BJ (cell line): ENCODE measurements around the gene SSH3. TPM values are rescaled to one million over a fixed set of nuclear protein-coding genes. Genes with fewer than 3 reads are reported as not detected.

Experiments used
- CTCF ChIA-PET: fragments of 350-600 bp; formaldehyde crosslinking; extraction: SDS; loops from one replicate; lab custom pipeline; 2021; ENCODE audit warnings: antibody characterized with exemption, inconsistent platforms; lab: Yijun Ruan, JAX
- POLR2A ChIA-PET: fragments of 300-600 bp; sonication (Branson Sonifier 250); formaldehyde crosslinking; extraction: SDS; loops from one replicate; lab custom pipeline; 2021; ENCODE audit warnings: antibody characterized with exemption; lab: Charles Lee
- DNase-seq: peaks from one replicate; pipeline ENCODE4 v3.0.0-alpha.2; 2011; ENCODE audit warnings: low read depth
- H3K27me3 ChIP-seq: 2 replicates; pipeline ENCODE4 v1.6.0; 2011; ENCODE audit warnings: low read length; ENCODE audit not compliant: control insufficient read depth, insufficient read depth
- H3K36me3 ChIP-seq: 2 replicates; pipeline ENCODE4 v1.5.1; 2011; ENCODE audit warnings: low read length; ENCODE audit not compliant: control insufficient read depth, insufficient read depth
- H3K4me3 ChIP-seq: 2 replicates; pipeline ENCODE4 v1.5.1; 2011; ENCODE audit warnings: low read depth, mild to moderate bottlenecking, control low read depth, low read length
- polyA plus RNA-seq: library from polyadenylated mRNA; depleted of rRNA; stranded (reverse); fragments of >200 nt; gene quantifications from 2 replicates; pipeline ENCODE4 v1.2.3, GENCODE V29; 2011
- TF ChIP-seq, protein P1 (sequence below): IDR thresholded peaks from 2 replicates; pipeline ENCODE4 v1.5.1; 2011; ENCODE audit warnings: low read depth, mild to moderate bottlenecking, control low read depth, inconsistent platforms, low read length, moderate library complexity; ENCODE audit not compliant: insufficient read depth

Gene SSH3
- polyA plus RNA-seq, 1 experiment: 22.1 TPM

DNA sequence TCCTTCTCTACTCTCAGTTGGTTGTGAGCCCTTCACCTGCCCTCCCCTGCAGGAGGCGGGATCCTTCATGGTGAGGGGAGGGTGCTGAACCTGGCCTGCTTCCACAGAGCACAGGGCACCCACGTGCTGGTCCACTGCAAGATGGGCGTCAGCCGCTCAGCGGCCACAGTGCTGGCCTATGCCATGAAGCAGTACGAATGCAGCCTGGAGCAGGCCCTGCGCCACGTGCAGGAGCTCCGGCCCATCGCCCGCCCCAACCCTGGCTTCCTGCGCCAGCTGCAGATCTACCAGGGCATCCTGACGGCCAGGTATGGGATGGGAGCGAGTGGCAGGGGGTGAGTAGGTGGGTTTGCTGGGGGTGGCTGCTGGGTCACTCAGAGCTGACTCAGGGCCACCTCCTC lies 6.3 kb downstream of the SSH3 start:
- CTCF ChIA-PET: interaction anchor here (1.1 to 2.6 kb wide), 2 partner anchors 8 to 46 kb away, joined by 3 to 17 read pairs; no protein-coding TSS in a partner anchor
- no peak for DNase-seq
- no peak overlapping the region for H3K4me3 ChIP-seq
- TF ChIP-seq, protein P1, sequence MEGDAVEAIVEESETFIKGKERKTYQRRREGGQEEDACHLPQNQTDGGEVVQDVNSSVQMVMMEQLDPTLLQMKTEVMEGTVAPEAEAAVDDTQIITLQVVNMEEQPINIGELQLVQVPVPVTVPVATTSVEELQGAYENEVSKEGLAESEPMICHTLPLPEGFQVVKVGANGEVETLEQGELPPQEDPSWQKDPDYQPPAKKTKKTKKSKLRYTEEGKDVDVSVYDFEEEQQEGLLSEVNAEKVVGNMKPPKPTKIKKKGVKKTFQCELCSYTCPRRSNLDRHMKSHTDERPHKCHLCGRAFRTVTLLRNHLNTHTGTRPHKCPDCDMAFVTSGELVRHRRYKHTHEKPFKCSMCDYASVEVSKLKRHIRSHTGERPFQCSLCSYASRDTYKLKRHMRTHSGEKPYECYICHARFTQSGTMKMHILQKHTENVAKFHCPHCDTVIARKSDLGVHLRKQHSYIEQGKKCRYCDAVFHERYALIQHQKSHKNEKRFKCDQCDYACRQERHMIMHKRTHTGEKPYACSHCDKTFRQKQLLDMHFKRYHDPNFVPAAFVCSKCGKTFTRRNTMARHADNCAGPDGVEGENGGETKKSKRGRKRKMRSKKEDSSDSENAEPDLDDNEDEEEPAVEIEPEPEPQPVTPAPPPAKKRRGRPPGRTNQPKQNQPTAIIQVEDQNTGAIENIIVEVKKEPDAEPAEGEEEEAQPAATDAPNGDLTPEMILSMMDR: no peak
- no peaks in the 10 kb centered on the region for H3K27me3 ChIP-seq
- POLR2A ChIA-PET: no interaction called here
- H3K36me3 ChIP-seq: peaks cover 20% of the 10 kb centered on the region

DNA sequence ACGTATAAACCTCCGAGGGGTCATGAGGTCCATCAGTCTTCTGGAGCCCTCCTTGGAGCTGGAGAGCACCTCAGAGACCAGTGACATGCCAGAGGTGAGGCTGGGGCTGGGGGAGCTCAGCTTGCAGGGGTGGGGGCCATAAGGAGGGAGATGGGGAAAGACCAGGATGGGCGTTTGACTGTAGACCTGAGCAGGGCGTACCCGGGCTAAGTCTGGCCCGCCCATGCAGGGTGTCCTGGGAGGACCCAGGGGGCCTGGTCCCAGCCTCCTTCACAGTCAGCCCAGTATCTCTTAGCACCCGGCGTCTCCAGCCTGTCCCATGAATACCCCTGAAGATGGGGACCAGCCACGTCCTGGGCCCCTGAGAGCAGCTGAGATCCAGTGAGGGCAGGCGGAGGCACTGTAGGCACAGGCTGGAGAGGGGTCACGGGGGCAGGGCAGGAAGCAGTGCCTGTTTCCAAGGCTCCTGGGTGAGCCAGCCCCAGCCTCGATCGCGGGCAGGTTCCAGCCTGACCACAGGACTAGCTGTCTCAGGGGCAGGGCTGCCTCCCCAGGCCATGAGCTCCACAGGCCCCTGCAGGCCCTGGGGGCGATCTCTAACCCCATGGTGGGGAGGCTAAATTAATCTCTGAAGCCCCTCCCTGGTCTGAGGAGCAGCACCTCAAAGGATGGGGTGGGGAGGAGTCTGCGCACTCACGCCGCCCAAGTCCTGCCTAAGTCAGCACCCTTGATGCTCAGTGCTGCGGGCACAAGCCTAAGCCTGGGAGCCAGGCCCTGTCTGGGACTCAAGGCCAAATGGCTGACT lies 7.1 kb downstream of the SSH3 start:
- ChIA-PET CTCF (interaction anchor here (0.6 to 1.4 kb wide), 5 partner anchors 12 to 528 kb away, joined by 3 to 4 read pairs (median 4); partner anchors contain the start of gene ANKRD13D), POLR2A (no interaction called here)
- DNase-seq: no peak
- TF ChIP-seq, protein P1: no peak
- no peak overlapping the region for H3K4me3 ChIP-seq
- peaks cover 20% of the 10 kb centered on the region for H3K36me3 ChIP-seq
- H3K27me3 ChIP-seq: no peaks in the 10 kb centered on the region

DNA sequence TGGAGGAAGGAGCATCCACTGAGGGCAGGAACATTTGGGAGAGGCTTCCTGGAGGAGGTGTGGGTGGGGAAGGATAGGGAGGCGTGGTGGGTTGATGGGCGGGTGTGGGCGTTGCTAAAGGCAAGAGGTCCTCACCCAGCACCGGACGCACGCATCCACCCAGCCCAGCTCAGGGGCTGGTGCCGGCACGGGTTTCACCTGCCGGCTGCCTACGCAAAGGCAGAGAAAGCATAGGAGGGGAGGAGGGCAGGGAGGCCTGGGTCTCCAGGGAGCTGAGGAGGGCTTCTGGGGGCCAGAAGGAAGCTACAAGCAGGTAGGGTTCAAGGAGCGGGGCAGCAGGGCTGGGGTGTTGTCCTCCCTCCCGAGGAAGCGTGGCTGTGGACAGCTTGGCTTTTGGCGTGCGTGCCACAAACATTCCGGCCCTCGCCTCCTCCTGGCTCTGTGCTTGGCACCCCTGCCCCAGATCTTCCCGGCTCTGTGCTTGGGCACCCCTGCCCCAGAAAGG lies 7.8 kb downstream of the SSH3 start:
- DNase-seq: no peak
- ChIA-PET POLR2A (no interaction called here), CTCF (interaction anchor here (0.6 to 1.4 kb wide), 4 partner anchors 12 to 529 kb away, joined by 3 to 4 read pairs (median 4); partner anchors contain the start of gene ANKRD13D)
- Histone ChIP-seq H3K27me3 (no peaks in the 10 kb centered on the region), H3K36me3 (peaks cover 20% of the 10 kb centered on the region), H3K4me3 (no peak overlapping the region)
- TF ChIP-seq, protein P1: no peak

DNA sequence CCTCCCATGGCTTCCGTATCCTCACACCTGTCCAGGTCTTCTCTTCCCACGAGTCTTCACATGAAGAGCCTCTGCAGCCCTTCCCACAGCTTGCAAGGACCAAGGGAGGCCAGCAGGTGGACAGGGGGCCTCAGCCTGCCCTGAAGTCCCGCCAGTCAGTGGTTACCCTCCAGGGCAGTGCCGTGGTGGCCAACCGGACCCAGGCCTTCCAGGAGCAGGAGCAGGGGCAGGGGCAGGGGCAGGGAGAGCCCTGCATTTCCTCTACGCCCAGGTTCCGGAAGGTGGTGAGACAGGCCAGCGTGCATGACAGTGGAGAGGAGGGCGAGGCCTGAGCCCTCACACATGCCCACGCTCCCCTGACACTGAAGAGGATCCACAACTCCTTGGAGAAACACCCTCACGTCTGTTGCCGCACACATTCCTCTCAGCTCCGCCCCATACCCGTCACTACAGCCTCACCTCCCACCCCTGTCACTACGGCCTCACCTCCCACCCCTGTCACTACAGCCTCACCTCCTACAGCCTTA lies 8.3 kb downstream of the SSH3 start:
- no peak for DNase-seq
- ChIA-PET POLR2A (no interaction called here), CTCF (interaction anchor here (1.0 to 1.4 kb wide), 3 partner anchors 11 to 23 kb away, joined by 3 to 4 read pairs (median 4); partner anchors contain the start of gene ANKRD13D)
- H3K36me3 ChIP-seq: peaks cover 20% of the 10 kb centered on the region
- no peaks in the 10 kb centered on the region for H3K27me3 ChIP-seq
- no peak overlapping the region for H3K4me3 ChIP-seq
- TF ChIP-seq, protein P1: no peak
